Measurements from ENCODE around the gene BOLA3. TPM values are rescaled to one million over a fixed set of nuclear protein-coding genes. Genes with fewer than 3 reads are reported as not detected.

BOLA3 gene
- total and polyA plus RNA-seq, 4 donors, result 9.5 to 35.2 (median 27.1) TPM

GRCh38 chr2:74103763-74104162, 43.9 kb downstream of the BOLA3 start:
- H3K4me1 ChIP-seq (ENCODE audit: control insufficient read depth in 4 of 4, insufficient read depth in 4 of 4, low read length in 3 of 4), result no peaks in the 10 kb centered on the region
- DNase-seq (ENCODE audit: low spot score), result no peak
- WGBS, result 92% methylated on average over 6 of the region's 6 CpGs
- TF ChIP-seq FOXA2 (IDR thresholded peaks at IDR 0.05) (no peak), HNF4A (conservative IDR thresholded peaks at IDR 0.05) (no peak), HNF4G (IDR thresholded peaks at IDR 0.05) (no peak), RAD21 (IDR thresholded peaks at IDR 0.05) (no peak), MAX (IDR thresholded peaks at IDR 0.05) (no peak), ATF3 (IDR thresholded peaks at IDR 0.05) (no peak)
- no peak overlapping the region for H3K9ac ChIP-seq (ENCODE audit: low read depth in 1 of 2, low read length in 2 of 2)
- no peaks in the 10 kb centered on the region for H3K27me3 ChIP-seq (ENCODE audit: control insufficient read depth in 4 of 4, insufficient read depth in 4 of 4, low read length in 3 of 4)
- no peak overlapping the region for H3K4me3 ChIP-seq (ENCODE audit: low read depth in 1 of 3, low read length in 3 of 3)
- H3K9me3 ChIP-seq (ENCODE audit: control insufficient read depth in 4 of 4, low read length in 3 of 4), result no peaks in the 10 kb centered on the region
- H3K27ac ChIP-seq (ENCODE audit: low read depth in 1 of 2, low read length in 2 of 2), result no peak overlapping the region
- peaks cover 11 to 43% (median 21%) of the 10 kb centered on the region in 4 donors for H3K36me3 ChIP-seq (ENCODE audit: control insufficient read depth in 4 of 4, insufficient read depth in 3 of 4, low read depth in 1 of 4, low read length in 3 of 4)

- Histone ChIP-seq H3K27ac (ENCODE audit: low read depth in 1 of 2, low read length in 2 of 2) (no peak overlapping the region), H3K36me3 (ENCODE audit: control insufficient read depth in 4 of 4, insufficient read depth in 3 of 4, low read depth in 1 of 4, low read length in 3 of 4) (peaks cover 11 to 44% (median 21%) of the 10 kb centered on the region in 4 donors)
- 98% methylated on average over 14 of the region's 14 CpGs for WGBS
Measured at GRCh38 chr2:74102516-74102915, 45.2 kb downstream of the BOLA3 start.

More at GRCh38 chr2:74102516-74102915, 45.2 kb downstream of the BOLA3 start:
- Histone ChIP-seq H3K9ac (ENCODE audit: low read depth in 1 of 2, low read length in 2 of 2) (no peak overlapping the region), H3K4me1 (ENCODE audit: control insufficient read depth in 4 of 4, insufficient read depth in 4 of 4, low read length in 3 of 4) (no peaks in the 10 kb centered on the region), H3K9me3 (ENCODE audit: control insufficient read depth in 4 of 4, low read length in 3 of 4) (no peaks in the 10 kb centered on the region), H3K4me3 (ENCODE audit: low read depth in 1 of 3, low read length in 3 of 3) (no peak overlapping the region), H3K27me3 (ENCODE audit: control insufficient read depth in 4 of 4, insufficient read depth in 4 of 4, low read length in 3 of 4) (no peaks in the 10 kb centered on the region)
- TF ChIP-seq HNF4A (conservative IDR thresholded peaks at IDR 0.05) (no peak), GABPA (IDR thresholded peaks at IDR 0.05 in 1 of 2, conservative IDR thresholded peaks at IDR 0.05 in 1 of 2) (no peak), TAF1 (conservative IDR thresholded peaks at IDR 0.05) (no peak), EGR1 (IDR thresholded peaks at IDR 0.05; ENCODE audit: low read depth in 2 of 2) (no peak), REST (IDR thresholded peaks at IDR 0.05) (no peak), MAX (IDR thresholded peaks at IDR 0.05) (no peak)
- DNase-seq (ENCODE audit: low spot score), result no peak

Measured in liver (tissue), 9 donors.